GM18499 (cell line): ENCODE measurements around the gene SMAD4.
"Not testable (repeated sequence)": the region's sequence is repeated elsewhere in the genome, so short reads cannot be mapped to it uniquely, and the experiment has no call there.

Experiments
- ATAC-seq: cut with Tn5 transposase; IDR thresholded peaks from one replicate; pipeline ENCODE4 v1.9.1; 2021; ENCODE audit warnings: moderate number of reproducible peaks; ENCODE audit not compliant: insufficient read depth, unreplicated experiment

Gene SMAD4

DNA sequence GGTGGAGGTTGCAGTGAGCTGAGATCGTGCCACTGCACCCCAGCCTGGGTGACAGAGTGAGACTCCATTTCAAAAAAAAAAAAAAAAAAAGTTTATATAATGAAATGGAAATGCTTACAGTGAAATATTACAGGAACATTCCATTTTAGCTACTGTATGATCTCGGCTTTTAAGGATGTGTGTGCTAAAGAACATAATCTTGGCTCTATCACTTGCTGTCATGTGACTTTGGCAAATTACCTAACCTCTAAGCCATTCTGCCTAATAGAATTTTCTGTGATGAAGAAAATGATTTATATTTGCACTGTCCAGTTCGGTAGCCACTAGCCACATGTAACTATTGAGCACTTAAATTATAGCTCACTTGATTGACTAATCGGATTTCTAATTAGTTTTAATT lies 36.3 kb downstream of the SMAD4 start:
- no peak for ATAC-seq

DNA sequence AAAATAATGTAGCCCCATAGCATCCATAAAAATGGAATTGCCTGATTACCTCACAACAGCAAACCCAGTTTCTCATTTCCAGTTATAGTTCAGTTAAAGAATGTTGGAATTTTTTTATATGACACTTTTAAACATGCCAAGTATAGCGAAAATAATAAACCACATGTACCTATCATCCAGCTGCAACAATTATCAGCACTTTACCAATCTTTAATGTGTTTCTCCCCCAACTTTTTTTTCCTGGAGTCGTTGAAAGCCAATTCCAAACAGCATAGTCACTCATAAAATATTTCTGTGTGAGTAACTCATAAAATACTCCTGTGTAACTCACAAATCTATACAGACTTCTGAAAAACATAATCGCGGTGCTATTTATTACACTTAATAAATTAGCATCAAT lies 38.1 kb downstream of the SMAD4 start:
- no peak for ATAC-seq

- ATAC-seq = no peak
Measured at GRCh38 chr18:51069885-51070284, 39.9 kb downstream of the SMAD4 start.

DNA sequence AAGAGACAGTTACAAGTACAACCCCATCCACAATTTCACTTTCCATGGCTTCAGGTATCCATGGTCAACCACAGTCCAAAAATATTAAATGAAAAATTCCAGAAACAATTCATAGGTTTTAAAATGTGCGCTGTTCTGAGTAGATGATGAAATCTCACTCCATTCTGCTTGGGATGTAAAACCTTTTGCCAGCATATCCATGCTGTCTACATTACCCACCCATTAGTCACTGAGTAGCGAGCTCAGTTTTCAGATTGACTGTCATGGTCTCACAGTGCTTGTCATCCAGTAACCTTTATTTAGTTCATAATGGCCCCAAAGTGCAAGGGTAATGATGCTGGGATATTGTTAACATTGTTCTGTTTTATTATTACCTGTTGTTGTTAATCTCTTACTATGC lies 40.5 kb downstream of the SMAD4 start:
- ATAC-seq = no peak

DNA sequence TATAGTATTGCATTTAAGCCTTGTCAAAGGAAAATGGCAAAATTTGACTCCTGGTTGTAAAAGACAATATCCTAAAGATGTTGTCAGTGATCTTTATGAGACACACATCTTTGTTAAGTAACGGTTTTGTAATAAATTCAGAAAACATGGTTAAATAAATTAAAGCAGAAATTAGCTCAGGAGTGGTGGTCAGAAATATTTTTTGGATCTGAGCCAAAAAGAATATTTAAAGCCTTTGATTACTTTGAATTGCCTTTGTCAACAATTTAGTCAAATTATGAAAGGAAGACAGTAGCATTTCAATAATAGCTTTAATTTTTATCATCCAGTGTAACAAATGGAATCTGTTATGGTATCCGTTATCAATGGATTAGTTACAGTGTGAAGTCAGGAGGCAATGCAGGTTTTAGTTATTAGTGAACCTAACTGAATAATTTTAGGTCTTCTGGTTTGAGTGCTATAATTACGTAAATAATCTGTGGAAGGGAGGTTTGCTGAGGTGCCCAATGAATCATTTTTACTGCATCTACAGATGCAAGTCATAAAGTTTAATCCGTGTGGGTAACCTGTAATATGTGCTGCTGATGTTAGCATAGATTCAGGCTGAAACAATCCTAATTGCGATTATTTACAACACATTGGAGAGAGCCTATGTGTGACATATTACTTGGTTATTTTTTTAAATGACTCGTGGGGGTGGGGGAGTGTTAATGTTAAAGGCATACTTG lies 42.7 kb downstream of the SMAD4 start:
- no peak for ATAC-seq

- peak; percentile 60 for ATAC-seq
Measured at GRCh38 chr18:51074605-51075004, 44.6 kb downstream of the SMAD4 start.

GRCh38 chr18:51076503-51076902 lies 46.5 kb downstream of the SMAD4 start:
- no peak for ATAC-seq

- peak; percentile 77 for ATAC-seq
Measured at GRCh38 chr18:51077217-51077616, 47.2 kb downstream of the SMAD4 start.

- no peak for ATAC-seq
Measured at GRCh38 chr18:51078026-51078425, 48.0 kb downstream of the SMAD4 start.

- ATAC-seq = peak; percentile 81
Measured at GRCh38 chr18:51082571-51083267, 52.7 kb downstream of the SMAD4 start.

DNA sequence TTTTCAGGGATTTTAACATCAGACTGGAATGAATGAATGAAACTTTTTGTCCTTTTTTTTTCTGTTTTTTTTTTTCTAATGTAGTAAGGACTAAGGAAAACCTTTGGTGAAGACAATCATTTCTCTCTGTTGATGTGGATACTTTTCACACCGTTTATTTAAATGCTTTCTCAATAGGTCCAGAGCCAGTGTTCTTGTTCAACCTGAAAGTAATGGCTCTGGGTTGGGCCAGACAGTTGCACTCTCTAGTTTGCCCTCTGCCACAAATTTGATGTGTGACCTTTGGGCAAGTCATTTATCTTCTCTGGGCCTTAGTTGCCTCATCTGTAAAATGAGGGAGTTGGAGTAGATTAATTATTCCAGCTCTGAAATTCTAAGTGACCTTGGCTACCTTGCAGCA lies 53.4 kb downstream of the SMAD4 start:
- no peak for ATAC-seq

DNA sequence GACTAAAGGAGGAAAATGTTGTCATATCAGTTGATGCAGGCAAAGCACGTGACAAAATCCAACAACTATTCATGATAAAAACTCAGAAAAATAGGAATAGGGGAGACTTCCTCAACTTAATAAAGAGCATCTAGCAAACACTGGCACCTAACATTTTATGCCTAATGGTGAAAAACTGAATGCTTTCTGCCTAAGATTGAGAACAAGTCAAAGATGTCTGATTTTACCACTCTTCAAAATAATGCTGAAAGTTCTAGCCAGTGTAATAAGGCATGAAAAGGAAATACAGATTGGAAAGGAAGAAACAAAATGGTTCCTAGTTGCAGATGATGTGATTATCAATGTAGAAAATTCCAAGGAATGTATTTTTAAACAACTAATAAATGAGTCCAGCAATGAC lies 58.4 kb downstream of the SMAD4 start:
- no peak for ATAC-seq

- no peak for ATAC-seq
Measured at GRCh38 chr18:51089691-51090090, 59.7 kb downstream of the SMAD4 start.

GRCh38 chr18:51091270-51091669 lies 61.3 kb downstream of the SMAD4 start:
- no peak for ATAC-seq

DNA sequence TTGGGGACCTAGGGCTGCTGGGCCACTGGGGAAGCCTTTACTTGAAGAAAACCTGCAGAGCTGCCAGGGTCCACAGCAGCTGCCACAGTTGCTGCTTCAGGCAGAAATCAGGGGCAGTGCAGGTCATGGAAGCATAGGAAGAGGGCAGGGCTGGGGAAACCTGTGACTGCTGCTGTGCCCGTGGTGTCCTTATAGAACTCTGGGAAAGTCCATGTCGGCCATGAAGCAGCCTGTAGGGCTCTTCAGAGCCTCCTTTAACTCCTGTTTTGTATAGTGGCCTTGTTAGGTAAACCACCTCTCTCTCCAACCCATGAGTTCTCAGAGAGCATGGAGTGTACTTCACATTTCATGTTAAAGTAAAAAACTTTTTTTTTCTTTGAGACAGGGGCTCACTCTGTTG lies 62.1 kb downstream of the SMAD4 start:
- no peak for ATAC-seq

GRCh38 chr18:51092967-51093366 lies 63.0 kb downstream of the SMAD4 start:
- not testable (repeated sequence) for ATAC-seq

GRCh38 chr18:51097021-51097822 lies 67.2 kb downstream of the SMAD4 start:
- ATAC-seq = no peak

- ATAC-seq = no peak
Measured at GRCh38 chr18:51098082-51098481, 68.1 kb downstream of the SMAD4 start.

- no peak for ATAC-seq
Measured at GRCh38 chr18:51098513-51098912, 68.5 kb downstream of the SMAD4 start.

- ATAC-seq = no peak
Measured at GRCh38 chr18:51100385-51101120, 70.5 kb downstream of the SMAD4 start.

- no peak for ATAC-seq
Measured at GRCh38 chr18:51107082-51107481, 77.1 kb downstream of the SMAD4 start.
